GM19023 (cell line): Measurements from ENCODE around the gene CMC1.
A peak's percentile ranks its signal among the peaks of the same experiment; 100 is the strongest.

Experiments
- ATAC-seq: cut with Tn5 transposase; IDR thresholded peaks from one replicate; pipeline ENCODE4 v1.9.1; 2021; ENCODE audit warnings: mild to moderate bottlenecking, moderate library complexity; ENCODE audit not compliant: unreplicated experiment

The CMC1 gene

DNA sequence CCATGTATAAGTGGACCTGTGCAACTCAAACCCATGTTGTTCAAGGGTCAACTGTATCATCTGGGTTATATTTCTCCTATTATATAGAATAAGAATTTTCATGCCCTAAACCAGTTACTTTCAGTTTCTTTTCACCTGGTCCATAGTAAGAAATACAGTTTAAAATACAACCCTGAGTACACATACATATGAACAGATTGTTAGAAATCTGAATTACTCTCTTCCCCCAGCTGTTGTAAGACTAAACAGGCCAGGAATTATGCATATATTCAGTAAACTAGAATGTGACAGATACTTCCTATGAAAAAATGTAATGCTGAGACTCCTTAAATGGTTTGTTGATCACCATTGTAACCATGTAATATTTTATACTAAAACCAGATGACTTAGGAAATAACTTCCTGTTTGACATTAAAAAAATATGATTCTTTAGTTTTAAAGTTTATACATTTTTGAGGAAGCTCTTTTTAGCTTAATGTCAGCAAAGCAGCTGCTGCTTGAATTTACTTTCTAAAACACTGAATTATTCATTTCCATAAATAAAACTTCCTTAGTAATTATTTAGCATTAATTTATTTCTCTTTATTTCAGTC is 54.6 kb downstream of the CMC1 start:
- no peak for ATAC-seq

DNA sequence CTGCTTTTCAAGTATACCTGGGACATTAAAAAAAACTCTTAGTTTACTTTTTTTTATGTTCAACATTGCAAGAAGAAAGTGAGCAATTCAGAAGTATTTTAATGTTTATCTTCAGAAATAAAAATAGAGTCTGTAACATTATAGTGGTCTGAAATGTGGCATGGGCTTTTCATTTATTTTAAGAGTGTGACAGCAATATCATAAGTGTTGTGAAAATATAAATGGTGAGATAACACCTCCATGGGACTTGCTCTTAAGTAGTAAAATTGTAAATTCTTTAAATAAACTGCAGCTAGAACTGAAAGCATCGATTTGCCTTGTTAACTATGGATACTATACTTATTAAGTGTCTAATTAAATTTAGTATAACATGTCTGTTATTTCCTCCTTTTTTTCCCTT is 58.3 kb downstream of the CMC1 start:
- ATAC-seq = no peak

DNA sequence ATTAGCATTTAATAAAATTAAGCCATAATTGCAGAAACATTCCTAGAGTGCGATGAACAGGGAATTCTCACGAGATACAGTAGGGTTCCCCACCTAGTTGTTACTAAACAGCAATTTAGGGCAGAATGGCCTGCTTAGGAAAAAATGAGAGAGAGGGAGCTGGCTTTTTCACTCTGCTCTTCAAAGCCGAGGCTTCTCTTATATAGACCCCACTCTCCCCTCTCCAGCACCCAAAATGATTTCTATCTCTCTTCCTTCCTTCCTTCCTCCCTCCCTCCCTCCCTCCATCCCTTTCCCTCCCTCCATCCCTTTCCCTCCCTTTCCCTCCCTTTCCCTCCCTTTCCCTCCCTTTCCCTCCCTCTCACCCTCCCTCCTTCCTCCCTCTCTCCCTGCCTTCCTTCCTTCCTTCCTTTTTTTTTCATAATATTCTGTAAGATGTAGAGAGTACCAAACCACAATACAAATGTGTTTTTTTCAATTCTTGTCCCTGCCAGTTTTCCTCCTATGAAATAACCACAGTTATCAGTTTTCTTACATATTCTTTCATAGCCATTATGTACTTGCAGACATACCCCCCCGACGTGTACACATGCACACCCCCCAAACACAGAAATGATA is 59.0 kb downstream of the CMC1 start:
- ATAC-seq = no peak

DNA sequence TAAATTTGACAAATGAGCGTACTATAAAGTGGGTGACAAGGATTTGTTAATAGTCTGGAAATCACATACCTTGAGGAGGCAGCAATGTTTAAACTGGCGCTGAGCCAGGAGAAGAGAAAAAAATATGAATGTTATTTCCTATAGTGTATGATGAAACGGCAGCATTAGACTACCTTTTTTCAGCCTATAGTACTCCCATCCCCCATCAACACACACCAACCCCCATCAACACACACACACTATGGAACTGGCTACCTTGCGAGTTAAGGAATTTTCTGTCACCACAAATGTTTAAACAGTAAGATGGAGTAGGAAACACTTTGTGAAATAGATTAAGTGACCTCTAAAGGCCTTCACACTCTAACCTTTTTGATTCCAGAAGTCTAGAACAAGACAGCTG is 60.3 kb downstream of the CMC1 start:
- ATAC-seq = no peak

DNA sequence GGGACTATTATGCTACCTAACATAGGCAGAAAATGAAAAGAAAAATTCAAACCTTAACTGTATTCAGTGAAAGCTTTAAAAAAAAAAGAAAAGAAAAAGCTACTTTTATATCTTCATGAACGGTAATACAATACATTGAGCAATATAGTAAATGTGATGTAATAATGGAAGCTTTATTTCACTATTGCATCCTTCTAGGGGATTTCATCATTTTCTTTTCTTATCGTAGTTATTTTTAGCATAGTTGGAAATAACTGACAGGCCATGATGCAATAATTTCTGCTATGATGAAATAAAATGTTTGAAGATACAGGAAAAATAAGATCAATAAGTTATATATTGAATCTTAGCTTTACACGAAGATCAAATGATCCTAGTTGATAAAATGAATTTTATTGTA is 66.8 kb downstream of the CMC1 start:
- no peak for ATAC-seq

DNA sequence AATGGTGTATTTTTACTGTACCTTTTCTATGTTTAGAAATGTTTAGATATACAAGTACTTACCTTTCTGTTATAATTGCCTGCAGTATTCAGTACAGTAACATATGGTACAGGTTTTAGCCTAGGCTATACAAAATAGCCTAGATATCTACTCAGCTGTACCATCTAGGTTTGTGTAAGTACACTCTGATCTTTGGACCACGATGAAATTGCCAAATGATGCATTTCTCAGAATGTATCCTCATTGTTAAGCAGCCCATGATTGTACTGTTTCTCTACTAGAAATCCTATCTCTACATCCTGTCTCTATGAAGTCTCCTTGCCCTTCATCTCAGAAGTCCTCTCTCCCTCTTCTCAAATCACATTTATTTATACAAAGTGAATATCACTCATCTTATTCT is 74.3 kb downstream of the CMC1 start:
- no peak for ATAC-seq

DNA sequence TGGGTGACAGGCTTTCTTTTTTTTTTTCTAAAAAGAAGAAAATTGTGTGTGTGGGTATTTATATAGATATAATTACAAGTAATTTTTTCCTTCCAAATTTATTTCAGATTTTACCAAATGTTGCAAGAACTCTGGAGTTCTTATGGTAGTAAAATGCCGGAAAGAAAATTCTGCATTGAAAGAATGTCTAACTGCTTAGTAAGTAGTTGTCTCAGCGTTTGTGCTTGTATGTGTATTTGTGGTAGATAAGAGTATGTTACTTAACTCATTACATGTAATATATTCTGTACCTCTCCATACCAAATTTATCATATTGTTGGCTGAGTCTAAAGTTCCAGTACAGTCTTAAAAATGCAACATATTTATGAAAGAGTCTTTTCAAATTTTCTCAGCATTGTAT is 74.8 kb downstream of the CMC1 start:
- ATAC-seq = no peak

DNA sequence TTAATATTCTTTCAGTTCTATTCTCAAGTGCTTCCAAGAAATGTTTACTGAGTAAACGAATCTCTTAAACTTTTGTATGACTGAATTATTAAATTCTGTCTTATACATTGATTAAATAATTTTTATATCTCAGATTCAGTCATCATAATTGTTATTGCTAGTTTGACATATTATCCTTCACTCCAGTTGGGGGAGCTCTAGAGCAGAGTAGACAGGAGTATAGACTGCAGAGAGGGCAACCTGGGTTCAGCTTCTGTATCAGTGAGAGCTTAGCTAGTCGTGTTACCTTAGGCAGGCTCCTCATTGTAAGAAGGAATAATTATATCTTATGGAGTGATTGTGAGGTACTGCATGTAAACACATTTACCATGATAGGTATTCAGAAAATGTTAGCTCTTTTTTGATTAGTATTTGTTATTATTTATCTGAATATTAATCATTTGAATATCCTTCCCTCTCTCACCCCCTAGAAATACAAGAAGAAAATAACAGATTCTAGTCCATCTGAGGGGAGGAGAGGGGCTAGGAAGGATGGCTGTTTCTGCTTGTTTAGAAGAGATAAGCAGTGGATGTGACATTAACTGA is 76.1 kb downstream of the CMC1 start:
- peak; percentile 91 for ATAC-seq

DNA sequence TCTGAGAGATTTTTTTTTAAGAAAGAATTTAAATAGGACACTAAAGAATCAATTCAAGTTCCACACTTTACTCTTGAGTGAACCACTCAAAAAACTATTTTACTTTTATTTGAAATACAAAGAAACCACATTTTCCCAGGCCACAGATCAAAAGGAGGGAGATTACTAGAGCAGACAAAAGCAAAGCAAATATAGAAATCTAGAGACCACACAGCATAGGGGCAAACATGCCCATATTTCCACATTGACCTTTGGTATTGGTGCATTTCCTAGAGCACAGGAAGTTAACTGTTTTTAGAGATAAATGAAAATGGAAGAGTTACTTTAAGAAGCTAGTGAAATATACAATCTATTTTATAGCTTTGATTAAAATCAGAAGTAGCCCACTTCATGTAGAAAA is 79.6 kb downstream of the CMC1 start:
- ATAC-seq = no peak

DNA sequence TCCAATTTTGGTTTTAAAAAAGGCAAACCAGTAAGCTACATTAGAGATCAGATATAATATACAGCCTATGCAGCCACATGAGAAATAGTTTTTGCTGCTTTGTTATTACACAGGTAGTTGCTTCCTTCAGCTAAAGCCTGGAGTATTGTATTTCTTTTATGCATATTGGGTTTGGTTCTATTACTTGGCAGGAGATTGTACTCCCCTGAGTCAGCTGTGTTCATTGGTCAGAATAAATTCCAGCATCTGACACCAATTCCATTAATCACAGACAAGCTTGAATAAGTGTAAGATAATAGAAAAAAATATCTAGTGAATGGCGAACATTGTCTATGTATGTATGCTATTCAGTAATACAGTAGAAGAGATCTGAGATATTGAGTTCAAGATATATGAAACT is 81.0 kb downstream of the CMC1 start:
- no peak for ATAC-seq

DNA sequence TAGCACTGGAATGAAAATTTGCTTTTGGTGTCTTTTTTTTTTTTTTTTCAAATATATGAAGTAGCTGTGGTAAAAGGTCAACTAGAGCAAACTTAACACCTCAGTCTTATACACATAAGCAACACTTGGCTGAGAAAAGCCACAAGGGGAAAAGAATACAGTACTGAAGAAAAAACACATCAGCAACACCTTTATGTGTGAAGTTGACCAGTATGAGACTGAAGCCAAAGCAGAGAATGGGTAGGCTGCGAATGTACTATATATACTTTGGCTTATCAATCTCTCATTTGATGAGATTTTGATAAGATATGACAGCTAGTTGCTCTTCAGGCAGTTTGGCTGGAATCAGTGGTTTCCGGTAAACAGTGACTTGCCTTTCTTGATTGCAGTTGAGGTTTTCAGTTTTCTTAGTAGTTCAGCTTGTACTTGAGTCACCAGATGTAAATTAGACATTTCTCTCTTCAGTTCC is 85.1 kb downstream of the CMC1 start:
- ATAC-seq = peak; percentile 81

DNA sequence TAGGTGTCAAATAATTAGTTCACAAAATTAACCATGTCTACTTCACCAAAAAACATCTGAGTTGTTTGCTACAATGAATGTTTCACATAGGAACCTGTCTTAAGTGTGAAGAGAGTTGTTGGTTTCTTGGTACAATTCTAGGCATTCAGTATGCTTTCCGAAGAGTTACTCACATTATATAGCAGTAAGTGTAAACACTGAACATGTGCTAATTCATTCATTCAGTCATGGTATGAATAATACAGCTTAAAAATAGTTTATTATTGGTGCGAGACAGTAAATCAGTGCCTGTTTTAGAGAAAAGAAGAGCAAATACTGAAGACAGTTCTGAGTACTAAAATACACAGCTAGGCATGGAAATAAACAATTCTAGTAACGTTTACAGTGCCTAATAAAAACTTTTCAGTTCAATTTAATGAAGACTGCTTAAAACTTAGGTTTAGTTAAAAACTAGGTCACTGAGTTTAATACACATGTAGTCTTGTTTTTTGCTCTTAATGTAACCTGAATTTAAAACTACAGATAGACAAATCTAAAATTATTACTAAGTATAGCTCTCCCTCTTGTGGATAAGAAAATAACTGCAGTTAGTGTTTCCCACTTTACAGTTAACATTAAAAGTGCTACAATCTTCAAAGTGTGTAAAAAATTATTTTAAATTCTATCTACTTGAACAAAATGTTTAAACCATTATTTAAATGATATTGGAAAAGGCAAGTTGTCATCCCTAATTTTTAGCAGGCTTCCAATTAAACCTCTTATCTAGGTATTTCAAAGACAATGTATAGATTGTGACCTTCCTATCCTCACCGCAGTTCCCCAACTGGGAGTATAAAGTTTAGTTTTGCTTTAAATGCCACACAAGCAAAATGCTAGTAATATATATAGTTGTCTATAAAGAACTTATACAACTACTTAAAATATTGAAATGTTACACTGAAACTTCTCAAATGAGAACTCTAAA is 87.1 kb downstream of the CMC1 start:
- ATAC-seq = no peak

DNA sequence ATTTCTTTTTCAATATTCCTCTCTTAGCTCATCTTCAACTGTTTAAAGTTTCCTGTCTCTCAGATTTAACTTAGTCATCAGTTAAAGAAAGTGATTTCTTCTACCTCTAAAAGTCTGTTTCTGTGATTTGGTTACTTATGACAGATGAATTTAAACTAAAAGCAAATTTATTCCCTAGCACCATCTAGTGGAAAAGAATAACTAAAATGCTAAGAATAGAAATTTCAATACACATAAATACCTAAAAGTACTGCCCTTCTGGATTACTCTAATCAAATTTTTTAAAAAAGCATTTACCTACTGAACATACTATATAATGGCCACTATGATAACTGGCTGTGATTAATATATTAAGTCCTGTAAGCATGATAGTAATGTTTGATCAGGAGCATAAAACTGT is 93.1 kb downstream of the CMC1 start:
- no peak for ATAC-seq

DNA sequence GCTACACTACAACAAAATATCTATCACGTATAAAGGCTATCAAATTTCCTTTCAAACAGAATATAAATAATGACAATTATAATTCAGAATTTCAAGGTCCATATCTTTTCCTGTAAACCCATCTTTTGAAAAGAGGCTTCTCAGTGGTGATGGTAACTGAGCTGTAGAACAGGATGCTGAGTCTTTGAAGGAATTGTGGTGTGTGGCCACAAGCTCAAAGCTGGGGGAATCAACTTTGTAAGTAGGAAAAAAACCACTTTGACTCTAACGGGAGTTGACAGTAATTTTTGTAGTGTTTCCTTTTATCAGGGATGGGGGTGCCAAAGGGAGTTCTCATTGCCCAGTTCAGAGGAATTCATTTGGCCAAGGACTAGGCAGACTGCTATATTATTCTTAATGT is 93.8 kb downstream of the CMC1 start:
- no peak for ATAC-seq

DNA sequence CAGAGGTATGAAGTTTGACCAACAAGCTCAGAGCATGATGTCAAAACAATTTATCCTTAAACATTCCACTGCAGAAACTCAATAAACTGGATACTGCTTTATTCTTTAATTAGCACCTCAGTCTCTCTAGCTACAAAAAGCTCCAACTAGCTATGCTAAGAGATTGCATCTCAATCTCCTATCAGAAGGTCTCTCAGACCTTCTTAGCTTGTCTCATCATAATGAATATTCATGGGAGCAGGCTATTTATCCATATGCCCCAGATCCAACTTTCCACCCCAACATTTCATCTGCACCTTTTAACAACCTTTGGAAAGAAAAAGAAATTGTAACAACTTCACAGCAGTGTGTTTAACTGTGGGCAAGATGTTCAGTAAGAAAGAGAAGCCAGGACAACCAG is 95.8 kb downstream of the CMC1 start:
- ATAC-seq = no peak

DNA sequence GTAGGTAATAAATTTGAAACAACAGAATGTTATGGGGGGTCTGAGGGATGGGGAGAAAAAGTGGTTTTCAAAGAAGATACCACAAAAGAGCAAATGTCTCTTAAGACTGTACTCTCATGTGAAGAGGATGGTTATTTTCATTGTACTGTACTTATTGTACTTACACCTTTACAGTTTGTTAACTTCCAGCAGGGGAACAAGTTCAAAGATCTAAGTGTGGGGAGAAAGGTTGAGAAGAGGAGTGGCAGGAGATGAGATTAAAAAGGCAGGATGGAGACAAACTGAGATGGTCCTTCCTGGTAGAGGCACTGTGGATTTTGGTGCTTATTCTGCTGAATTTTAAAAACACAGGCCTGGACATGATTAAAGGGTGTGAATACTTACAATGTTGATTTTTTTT is 101.7 kb downstream of the CMC1 start:
- no peak for ATAC-seq

DNA sequence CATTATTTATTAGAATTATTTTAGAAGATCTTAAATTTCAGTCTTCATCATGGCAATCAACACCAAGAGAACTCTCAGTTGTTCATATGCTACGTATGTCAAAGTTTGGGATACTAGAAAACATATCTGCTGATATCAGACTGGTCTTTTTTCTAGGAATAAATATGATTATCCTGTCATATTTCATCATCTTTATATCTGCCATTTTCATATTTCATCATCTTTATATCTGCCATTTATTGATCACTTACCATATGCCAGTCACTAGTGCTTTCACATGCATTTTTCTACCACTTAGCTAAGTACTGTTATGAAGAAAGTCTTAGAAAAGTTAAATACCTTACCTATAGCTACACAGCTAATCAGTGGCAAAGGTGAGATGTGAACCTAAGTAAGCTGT is 104.3 kb downstream of the CMC1 start:
- ATAC-seq = no peak

DNA sequence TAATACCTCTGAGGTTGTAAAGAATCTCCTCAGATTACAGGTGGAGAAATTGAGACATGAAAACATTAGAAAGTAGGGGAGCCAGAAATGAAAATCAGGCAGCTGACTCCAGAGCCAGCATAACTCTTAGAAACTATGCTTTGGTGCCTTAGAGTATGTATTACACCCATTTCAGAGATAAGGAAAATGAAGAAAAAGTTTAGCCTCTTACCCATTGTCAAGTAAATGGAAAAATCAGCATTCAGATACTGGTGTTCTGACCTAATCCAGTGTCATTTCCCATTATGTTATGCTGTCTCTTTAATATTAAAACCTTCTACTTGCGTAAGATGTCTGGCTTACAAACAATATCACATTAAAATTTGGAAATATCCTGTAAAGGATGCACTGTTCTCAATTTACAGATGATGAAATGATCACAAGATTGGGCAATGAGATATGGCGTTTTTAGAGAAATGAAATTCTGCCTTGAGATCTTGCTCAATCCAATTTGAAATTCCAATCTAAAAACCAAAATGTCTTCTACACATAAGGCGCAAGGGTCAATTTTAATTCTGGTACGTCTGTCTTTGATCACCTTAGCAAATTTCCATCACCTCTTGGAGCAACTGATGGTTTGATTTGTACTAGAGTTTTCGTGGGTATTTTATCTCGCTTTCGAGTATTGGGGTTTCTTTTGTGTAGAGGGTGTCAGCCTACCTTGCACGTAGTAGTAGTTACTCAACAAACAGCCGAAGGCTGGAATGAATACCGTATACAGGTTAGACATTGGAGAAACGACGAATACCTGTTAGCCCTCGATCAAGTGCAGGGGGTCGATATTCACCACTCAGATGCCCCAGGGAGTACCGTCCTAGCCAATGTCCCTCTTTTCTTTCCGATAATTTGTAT is 106.2 kb downstream of the CMC1 start:
- no peak for ATAC-seq

DNA sequence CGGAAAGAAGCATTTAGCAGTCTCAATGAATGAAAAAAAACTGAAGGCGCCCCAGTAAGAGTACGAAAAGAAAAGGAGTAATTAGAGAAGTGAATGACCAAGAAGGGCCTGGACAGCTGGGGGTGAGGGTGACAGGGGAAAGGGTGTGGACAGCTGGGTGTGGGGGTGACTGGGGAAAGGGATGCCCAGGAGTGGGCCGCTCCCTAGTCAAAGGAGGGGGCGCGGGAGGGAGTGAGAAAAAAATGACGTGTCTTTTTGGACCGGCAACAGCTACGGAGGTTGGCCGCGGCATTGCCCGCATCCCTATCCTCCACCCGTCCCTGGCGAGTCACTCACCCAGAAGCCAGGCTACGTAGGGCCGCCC is 106.8 kb downstream of the CMC1 start:
- ATAC-seq = no peak

DNA sequence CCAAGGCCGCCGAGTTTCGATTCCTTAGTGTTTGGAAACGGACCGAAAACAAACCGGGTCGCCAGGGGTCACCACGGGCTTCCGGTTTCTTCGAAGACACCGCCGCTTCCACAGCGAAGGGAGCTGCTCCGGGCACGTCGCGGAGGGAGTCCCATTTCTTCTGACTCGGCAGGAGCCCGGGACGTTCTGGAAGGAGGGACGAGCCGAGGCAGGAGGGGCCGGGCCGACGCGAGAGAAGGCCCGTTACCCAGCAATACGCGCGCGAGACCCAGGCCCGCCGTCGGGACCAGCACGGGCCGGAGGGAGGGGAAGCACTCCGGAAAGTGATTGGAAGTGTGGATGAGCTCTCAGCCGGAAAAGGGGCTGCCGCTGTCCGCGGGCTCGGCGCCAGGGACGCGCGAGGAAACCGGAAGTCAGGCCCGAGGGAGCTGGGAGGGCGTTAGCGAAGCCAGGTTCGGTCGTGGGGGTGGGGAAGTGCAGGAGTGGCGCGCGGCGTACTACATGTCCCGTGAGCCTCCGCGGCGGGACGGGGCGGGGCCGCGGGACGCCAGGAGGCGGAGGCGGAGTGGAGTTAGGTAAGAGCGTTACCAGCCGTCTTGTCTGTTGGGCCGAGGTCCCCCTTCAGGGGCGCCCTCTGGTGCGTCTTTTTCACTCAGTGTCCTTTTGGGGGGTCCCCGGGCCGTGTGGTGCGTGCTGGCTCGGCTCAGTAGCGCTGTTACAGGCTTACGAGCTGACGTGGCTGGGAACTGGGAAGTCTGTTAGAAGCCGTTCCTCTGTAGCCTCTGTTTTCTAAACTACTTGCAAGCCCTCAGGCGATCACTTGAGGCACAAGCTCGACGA is 107.4 kb downstream of the CMC1 start, which contains the start of the genes AZI2 and ZCWPW2:
Gene AZI2, minus strand, starts transcription at position 196 of the 840 bp plus-strand sequence. CDS start 8,207 bp downstream, outside the sequence.
Gene ZCWPW2, plus strand, starts transcription at position 93 of the 840 bp plus-strand sequence. CDS start 64,348 bp downstream, outside the sequence.
- ATAC-seq = peak; percentile 91
